GM12891 (cell line): ENCODE measurements around the gene OVCA2.

ENCODE experiments used
- PAX5 ChIP-seq: IDR thresholded peaks from 2 replicates; pipeline ENCODE4 v1.6.1; 2011; ENCODE audit warnings: low read length, moderate library complexity, mild to moderate bottlenecking; ENCODE audit not compliant: insufficient read depth, severe bottlenecking
- POLR2A ChIP-seq: IDR thresholded peaks from 2 replicates; pipeline ENCODE4 v1.6.1; 2011; ENCODE audit warnings: low read depth, low read length, control low read depth
- POLR2AphosphoS5 ChIP-seq: IDR thresholded peaks from 2 replicates; pipeline ENCODE4 v1.6.1; 2011; ENCODE audit warnings: low read depth, low read length, control low read depth
- POU2F2 ChIP-seq: IDR thresholded peaks from 2 replicates; pipeline ENCODE4 v1.6.1; 2011; ENCODE audit warnings: low read depth, mild to moderate bottlenecking, control low read depth, low read length, moderate library complexity
- SPI1 ChIP-seq: IDR thresholded peaks from 2 replicates; pipeline ENCODE4 v1.6.1; 2011; ENCODE audit warnings: low read depth, low read length, control low read depth
- TAF1 ChIP-seq: IDR thresholded peaks from 2 replicates; pipeline ENCODE4 v1.6.1; 2011; ENCODE audit warnings: low read depth, low read length, control low read depth

DNA sequence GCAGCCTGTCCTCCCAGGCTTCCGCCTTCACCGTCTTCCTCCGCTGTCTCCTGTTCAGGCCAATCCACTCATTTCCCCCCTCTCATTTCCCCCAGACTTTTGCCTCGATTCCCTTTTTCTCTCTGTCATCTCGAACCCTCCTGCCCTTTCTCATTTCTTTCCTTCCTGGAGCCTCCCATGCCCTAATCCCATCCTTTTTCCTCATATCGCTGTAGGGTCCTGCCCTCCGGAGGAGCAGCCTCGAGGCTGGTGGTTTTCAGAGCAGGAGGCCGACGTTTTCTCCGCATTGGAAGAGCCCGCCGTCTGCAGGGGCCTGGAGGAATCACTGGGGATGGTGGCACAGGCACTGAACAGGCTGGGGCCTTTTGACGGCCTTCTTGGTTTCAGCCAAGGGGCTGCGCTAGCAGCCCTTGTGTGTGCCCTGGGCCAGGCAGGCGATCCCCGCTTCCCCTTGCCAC lies 597 bp downstream of the OVCA2 start:
- TF ChIP-seq POLR2A (no peak; the same call in 1 of the 2 replicates), POLR2AphosphoS5 (no peak), TAF1 (no peak), POU2F2 (no peak), PAX5 (no peak), SPI1 (peak; percentile 31; the same call in 1 of the 2 replicates)
